Mesendoderm (in vitro differentiated cells): ENCODE results near the gene KRTAP10-2.

Source experiments
- DNase-seq: peaks from one replicate; pipeline ENCODE4 v3.0.0; 2013
- H2AK5ac ChIP-seq: 2 replicates; pipeline ENCODE4 v1.6.1; 2013; ENCODE audit warnings: low read length, inconsistent platforms
- H2BK120ac ChIP-seq: 2 replicates; pipeline ENCODE4 v1.6.1; 2013; ENCODE audit warnings: low read depth, mild to moderate bottlenecking, low read length, moderate library complexity, mixed read lengths
- H2BK15ac ChIP-seq: replicated peaks from 2 replicates; pipeline ENCODE4 v1.6.1; 2013; ENCODE audit warnings: low read depth, mild to moderate bottlenecking, moderate library complexity
- H2BK5ac ChIP-seq: 2 replicates; pipeline ENCODE4 v1.6.1; 2013; ENCODE audit warnings: low read length, inconsistent platforms
- H3K18ac ChIP-seq: 2 replicates; pipeline ENCODE4 v1.6.1; 2013; ENCODE audit warnings: mild to moderate bottlenecking, low read length, mixed read lengths
- H3K23ac ChIP-seq: one replicate; pipeline ENCODE4 v1.6.1; 2013; ENCODE audit warnings: low read length
- H3K27ac ChIP-seq: 2 replicates; pipeline ENCODE4 v1.5.1; 2013; ENCODE audit warnings: low read depth, mild to moderate bottlenecking, inconsistent platforms, low read length, moderate library complexity
- H3K27me3 ChIP-seq: 2 replicates; pipeline ENCODE4 v1.6.1; 2013; ENCODE audit warnings: low read length, control low read depth, mild to moderate bottlenecking, inconsistent platforms; ENCODE audit not compliant: insufficient read depth, poor library complexity
- H3K36me3 ChIP-seq: 2 replicates; pipeline ENCODE4 v1.6.1; 2013; ENCODE audit warnings: low read length, inconsistent platforms; ENCODE audit not compliant: control insufficient read depth, insufficient read depth
- H3K4ac ChIP-seq: one replicate; pipeline ENCODE4 v1.6.1; 2013; ENCODE audit warnings: low read depth, mild to moderate bottlenecking, low read length, moderate library complexity
- H3K4me1 ChIP-seq: 2 replicates; pipeline ENCODE4 v1.6.1; 2013; ENCODE audit warnings: low read depth, low read length, inconsistent platforms; ENCODE audit not compliant: control insufficient read depth
- H3K4me2 ChIP-seq: 2 replicates; pipeline ENCODE4 v1.6.1; 2013; ENCODE audit warnings: low read length
- H3K4me3 ChIP-seq: 2 replicates; pipeline ENCODE4 v1.5.1; 2013; ENCODE audit warnings: mild to moderate bottlenecking, low read length
- H3K56ac ChIP-seq: one replicate; pipeline ENCODE4 v1.6.1; 2013; ENCODE audit warnings: low read length
- H3K79me1 ChIP-seq: 2 replicates; pipeline ENCODE4 v1.6.1; 2013; ENCODE audit warnings: low read length, inconsistent platforms
- H3K79me2 ChIP-seq: 2 replicates; pipeline ENCODE4 v1.6.1; 2013; ENCODE audit warnings: mild to moderate bottlenecking, low read length; ENCODE audit not compliant: control insufficient read depth, insufficient read depth
- H3K9ac ChIP-seq: 2 replicates; pipeline ENCODE4 v1.6.1; 2013; ENCODE audit warnings: low read length, inconsistent platforms
- H4K5ac ChIP-seq: one replicate; pipeline ENCODE4 v1.6.1; 2013; ENCODE audit warnings: low read length
- H4K8ac ChIP-seq: one replicate; pipeline ENCODE4 v1.6.1; 2013; ENCODE audit warnings: low read depth, mild to moderate bottlenecking, control low read depth, low read length, moderate library complexity
- WGBS: extraction: QIAGEN DNeasy Blood & Tissue Kit; methylation state at CpG from one replicate; pipeline ENCODE4 v1.1.7; 2013; ENCODE audit warnings: low lambda C conversion rate, missing lambda C conversion rate; ENCODE audit not compliant: insufficient coverage; ENCODE audit errors: extremely low coverage; 5-methylcytosine and 5-hydroxymethylcytosine counted together

Gene KRTAP10-2

GRCh38 chr21:44520326-44521300, 30.7 kb downstream of the KRTAP10-2 start:
- H4K5ac ChIP-seq: no peak overlapping the region
- WGBS: no CpG with 5 or more reads among the region's 31 CpGs
- no peak overlapping the region for H3K4me2 ChIP-seq
- H3K18ac ChIP-seq: no peak overlapping the region
- H2BK15ac ChIP-seq: no peak overlapping the region
- H2BK120ac ChIP-seq: no peak overlapping the region
- H3K56ac ChIP-seq: no peak overlapping the region
- no peak overlapping the region for H3K9ac ChIP-seq
- H2BK5ac ChIP-seq: no peak overlapping the region
- H3K79me1 ChIP-seq: no peaks in the 10 kb centered on the region
- no peak overlapping the region for H2AK5ac ChIP-seq
- H3K36me3 ChIP-seq: peaks cover 4% of the 10 kb centered on the region
- peak; percentile 48 for DNase-seq
- H3K27me3 ChIP-seq: no peaks in the 10 kb centered on the region
- no peaks in the 10 kb centered on the region for H3K4me1 ChIP-seq
- H3K4me3 ChIP-seq: no peak overlapping the region
- H3K4ac ChIP-seq: no peak overlapping the region
- H3K23ac ChIP-seq: no peak overlapping the region
- H3K79me2 ChIP-seq: no peaks in the 10 kb centered on the region
- no peak overlapping the region for H4K8ac ChIP-seq
- H3K27ac ChIP-seq: no peak overlapping the region

DNA sequence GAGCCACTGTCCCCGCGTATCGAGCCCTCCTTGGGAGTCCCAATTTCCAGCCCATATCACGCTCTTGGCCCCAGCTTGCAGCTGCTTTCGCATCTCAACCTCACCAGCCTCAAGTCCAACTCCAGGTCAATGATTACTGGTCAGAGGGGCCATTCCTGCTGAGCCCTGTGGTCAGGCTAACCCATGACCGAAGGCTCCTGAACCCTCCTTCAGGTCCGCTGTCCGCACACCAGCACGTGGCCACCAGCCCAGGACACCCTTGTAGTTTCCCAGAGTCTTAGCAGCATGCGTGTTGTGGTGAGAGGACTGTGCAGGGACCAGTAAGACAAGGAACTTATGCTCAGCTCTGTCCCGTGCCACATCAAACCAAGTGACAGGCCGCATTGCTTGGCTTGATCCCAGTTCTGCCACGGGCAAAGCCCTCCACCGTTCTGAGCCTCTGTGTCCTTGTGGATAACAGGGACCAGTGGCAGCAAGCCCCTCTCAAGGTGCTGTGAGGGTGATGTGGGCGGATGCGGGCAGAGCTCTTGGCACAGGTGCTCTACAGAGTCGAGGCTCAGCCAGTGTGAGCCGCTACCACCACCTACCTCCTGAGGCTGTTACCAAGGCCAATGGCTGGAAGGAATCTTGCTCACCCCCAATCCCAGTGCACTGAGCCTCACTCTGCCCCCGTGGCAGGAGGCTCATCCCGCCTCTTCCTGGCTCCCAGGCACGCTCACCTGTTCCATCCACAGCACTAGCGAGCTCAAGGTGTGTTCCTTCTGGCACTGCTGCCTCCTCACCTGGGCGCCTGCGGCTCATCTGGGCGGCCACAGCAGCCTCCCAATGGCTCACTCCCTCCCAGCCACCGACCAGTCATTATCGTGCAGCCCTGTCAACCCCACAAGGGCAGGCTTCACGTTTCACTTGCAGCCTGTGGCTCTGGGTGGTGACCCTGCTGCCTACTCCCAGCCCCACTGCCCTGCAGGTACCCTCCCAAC, 31.7 kb downstream of the KRTAP10-2 start:
- H3K36me3 ChIP-seq: peaks cover 4% of the 10 kb centered on the region
- no peak for DNase-seq
- no peak overlapping the region for H3K56ac ChIP-seq
- H3K9ac ChIP-seq: no peak overlapping the region
- H3K4me1 ChIP-seq: no peaks in the 10 kb centered on the region
- H3K18ac ChIP-seq: no peak overlapping the region
- H3K4me2 ChIP-seq: no peak overlapping the region
- no peak overlapping the region for H2AK5ac ChIP-seq
- no peak overlapping the region for H3K4ac ChIP-seq
- no peak overlapping the region for H3K23ac ChIP-seq
- WGBS: no CpG with 5 or more reads among the region's 28 CpGs
- H3K79me1 ChIP-seq: no peaks in the 10 kb centered on the region
- no peaks in the 10 kb centered on the region for H3K27me3 ChIP-seq
- H4K5ac ChIP-seq: no peak overlapping the region
- H2BK120ac ChIP-seq: no peak overlapping the region
- no peak overlapping the region for H4K8ac ChIP-seq
- no peak overlapping the region for H3K4me3 ChIP-seq
- no peak overlapping the region for H2BK5ac ChIP-seq
- no peak overlapping the region for H3K27ac ChIP-seq
- no peaks in the 10 kb centered on the region for H3K79me2 ChIP-seq
- H2BK15ac ChIP-seq: no peak overlapping the region

DNA sequence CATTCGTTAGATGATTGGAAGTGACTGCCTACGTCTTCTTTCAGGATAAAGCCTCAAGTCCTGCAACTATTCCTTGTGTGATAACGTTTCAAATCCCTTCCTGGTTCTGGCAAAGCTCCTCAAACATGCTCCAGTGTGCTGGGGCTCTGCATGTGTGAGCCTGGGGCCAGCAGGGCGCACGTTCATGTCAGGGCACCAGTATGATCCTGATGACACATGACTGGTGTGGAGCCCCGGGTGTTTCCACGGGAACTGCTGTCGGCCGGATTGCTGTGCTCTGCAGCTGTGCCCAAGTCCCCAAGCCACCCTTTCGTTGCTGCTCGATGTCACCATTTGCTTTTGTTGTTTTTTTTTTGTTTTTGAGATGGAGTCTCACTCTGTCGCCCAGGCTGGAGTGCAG, 32.6 kb downstream of the KRTAP10-2 start:
- Histone ChIP-seq H2BK120ac (no peak overlapping the region), H3K27me3 (no peaks in the 10 kb centered on the region), H3K4me2 (no peak overlapping the region), H3K4me1 (no peaks in the 10 kb centered on the region), H4K5ac (no peak overlapping the region), H2BK5ac (no peak overlapping the region), H3K79me1 (no peaks in the 10 kb centered on the region), H4K8ac (no peak overlapping the region), H3K4me3 (no peak overlapping the region), H3K4ac (no peak overlapping the region), H3K79me2 (no peaks in the 10 kb centered on the region), H3K9ac (no peak overlapping the region), H3K18ac (no peak overlapping the region), H2BK15ac (no peak overlapping the region), H2AK5ac (no peak overlapping the region), H3K23ac (no peak overlapping the region), H3K36me3 (no peaks in the 10 kb centered on the region), H3K27ac (no peak overlapping the region), H3K56ac (no peak overlapping the region)
- WGBS: no CpG with 5 or more reads among the region's 12 CpGs
- no peak for DNase-seq

GRCh38 chr21:44517175-44517899, 34.0 kb downstream of the KRTAP10-2 start:
- Histone ChIP-seq H3K27me3 (no peaks in the 10 kb centered on the region), H2BK15ac (no peak overlapping the region), H3K23ac (no peak overlapping the region), H3K36me3 (no peaks in the 10 kb centered on the region), H2BK5ac (no peak overlapping the region), H3K18ac (no peak overlapping the region), H3K79me2 (no peaks in the 10 kb centered on the region), H2BK120ac (no peak overlapping the region), H3K4me3 (no peak overlapping the region), H3K4me2 (no peak overlapping the region), H3K4ac (no peak overlapping the region), H3K4me1 (no peaks in the 10 kb centered on the region), H3K56ac (no peak overlapping the region), H4K8ac (no peak overlapping the region), H4K5ac (no peak overlapping the region), H3K27ac (no peak overlapping the region), H3K9ac (no peak overlapping the region), H3K79me1 (no peaks in the 10 kb centered on the region), H2AK5ac (no peak overlapping the region)
- peak; percentile 85 for DNase-seq
- no CpG with 5 or more reads among the region's 15 CpGs for WGBS

DNA sequence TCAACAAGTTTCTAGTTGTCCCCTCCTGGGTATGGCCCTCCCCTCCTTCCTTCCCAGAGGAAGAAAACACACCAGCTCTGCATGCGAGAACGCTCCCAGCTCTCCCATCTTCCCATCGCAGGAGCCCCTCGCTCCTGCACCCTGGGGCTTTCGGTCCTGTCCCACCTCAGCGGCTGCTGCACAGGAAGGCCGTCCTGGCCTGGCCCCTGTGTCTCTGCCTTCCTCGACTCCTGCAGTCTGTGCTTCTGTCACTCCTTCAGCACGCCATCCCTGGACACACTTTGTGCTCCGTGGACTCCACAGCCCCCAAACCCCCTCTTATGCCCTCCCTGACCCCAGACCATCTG, 34.5 kb downstream of the KRTAP10-2 start:
- no peaks in the 10 kb centered on the region for H3K36me3 ChIP-seq
- H3K18ac ChIP-seq: no peak overlapping the region
- H3K27me3 ChIP-seq: no peaks in the 10 kb centered on the region
- H3K79me1 ChIP-seq: no peaks in the 10 kb centered on the region
- no peak overlapping the region for H2BK120ac ChIP-seq
- H3K23ac ChIP-seq: no peak overlapping the region
- DNase-seq: no peak
- H3K4me1 ChIP-seq: no peaks in the 10 kb centered on the region
- no peaks in the 10 kb centered on the region for H3K79me2 ChIP-seq
- H4K5ac ChIP-seq: no peak overlapping the region
- H3K4me2 ChIP-seq: no peak overlapping the region
- no peak overlapping the region for H2AK5ac ChIP-seq
- no peak overlapping the region for H2BK15ac ChIP-seq
- no CpG with 5 or more reads among the region's 10 CpGs for whole genome bisulfite sequencing
- H3K9ac ChIP-seq: no peak overlapping the region
- no peak overlapping the region for H4K8ac ChIP-seq
- no peak overlapping the region for H3K27ac ChIP-seq
- H3K56ac ChIP-seq: no peak overlapping the region
- H3K4ac ChIP-seq: no peak overlapping the region
- no peak overlapping the region for H3K4me3 ChIP-seq
- H2BK5ac ChIP-seq: no peak overlapping the region
